PC-9 (cell line): Measurements from ENCODE around the gene RCOR1. TPM values are rescaled to one million over a fixed set of nuclear protein-coding genes. Genes with fewer than 3 reads are reported as not detected.

ENCODE experiments used
- BruUV-seq: library from RNA; stranded (reverse); fragments of 400-500 nt; replicated peaks from 2 replicates; lab custom pipeline; 2021; lab: Mats Ljungman, UMichigan
- CTCF ChIA-PET: fragments of 300-600 bp; sonication (Branson Sonifier 250); formaldehyde crosslinking; loops from one replicate; lab custom pipeline; 2022; ENCODE audit warnings: antibody characterized with exemption; lab: Charles Lee
- POLR2A ChIA-PET: fragments of 300-600 bp; sonication (Branson Sonifier 250); formaldehyde crosslinking; loops from one replicate; lab custom pipeline; 2022; ENCODE audit warnings: antibody characterized with exemption; ENCODE audit not compliant: unreplicated experiment; lab: Charles Lee
- DNase-seq, 2 experiments: peaks; one replicate each; pipeline versions ENCODE4 v3.0.0 to v3.0.0-alpha.2; 2015 to 2022; ENCODE audit warnings: mixed read lengths in 1 of 2
- H2AFZ ChIP-seq: fragments of 200-600 bp; sonication (generic); 2 replicates; pipeline ENCODE4 v1.8.1; 2017; ENCODE audit warnings: antibody characterized with exemption
- H3F3A ChIP-seq: fragments of 200-600 bp; sonication (generic); 2 replicates; pipeline ENCODE4 v1.8.1; 2017; ENCODE audit warnings: antibody characterized with exemption, mild to moderate bottlenecking, low read depth; ENCODE audit not compliant: insufficient read depth
- H3K27ac ChIP-seq: fragments of 200-600 bp; sonication (generic); 2 replicates; pipeline ENCODE4 v1.6.1; 2016; ENCODE audit warnings: mixed run types
- H3K27me3 ChIP-seq: fragments of 200-600 bp; sonication (generic); 2 replicates; pipeline ENCODE4 v1.6.1; 2016; ENCODE audit warnings: low read depth, mixed run types; ENCODE audit not compliant: insufficient read depth
- H3K36me3 ChIP-seq: fragments of 200-600 bp; sonication (generic); 2 replicates; pipeline ENCODE4 v1.6.1; 2016; ENCODE audit warnings: low read depth, mixed run types
- H3K4me1 ChIP-seq: fragments of 200-600 bp; sonication (generic); replicated peaks from 2 replicates; pipeline ENCODE4 v1.6.1; 2016; ENCODE audit warnings: mixed run types; ENCODE audit not compliant: insufficient read depth
- H3K4me2 ChIP-seq: fragments of 200-600 bp; sonication (generic); 2 replicates; pipeline ENCODE4 v1.6.1; 2017; ENCODE audit warnings: mixed run types
- H3K4me3 ChIP-seq: fragments of 200-600 bp; sonication (generic); 2 replicates; pipeline ENCODE4 v1.6.1; 2016; ENCODE audit warnings: mixed run types
- H3K79me2 ChIP-seq: fragments of 200-600 bp; sonication (generic); 2 replicates; pipeline ENCODE4 v1.6.1; 2017; ENCODE audit warnings: low read depth, mixed run types
- H3K9me2 ChIP-seq: fragments of 200-600 bp; sonication (generic); 2 replicates; pipeline ENCODE4 v1.8.1; 2017; ENCODE audit warnings: mild to moderate bottlenecking; ENCODE audit not compliant: insufficient read depth
- H3K9me3 ChIP-seq: fragments of 200-600 bp; sonication (generic); 2 replicates; pipeline ENCODE4 v1.8.1; 2016; ENCODE audit warnings: low read depth; ENCODE audit not compliant: insufficient read depth
- H4K20me1 ChIP-seq: fragments of 200-600 bp; sonication (generic); 2 replicates; pipeline ENCODE4 v1.8.1; 2017; ENCODE audit not compliant: insufficient read depth
- CTCF ChIP-seq: fragments of 200-600 bp; sonication (generic); conservative IDR thresholded peaks from 2 replicates; pipeline ENCODE4 v1.6.1; 2017; ENCODE audit warnings: mixed run types, antibody characterized with exemption, mild to moderate bottlenecking, moderate library complexity
- EZH2 ChIP-seq: fragments of 200-600 bp; sonication (generic); IDR thresholded peaks from 2 replicates; pipeline ENCODE4 v1.8.0; 2017; ENCODE audit warnings: antibody characterized with exemption, low read depth
- intact Hi-C: fragments of 100-400 bp; cut with micrococcal nuclease; formaldehyde crosslinking; loops from one replicate; pipeline ENCODE4 v1.10.0; 2022; ENCODE audit not compliant: unreplicated experiment
- total RNA-seq: library from RNA; stranded (reverse); gene quantifications from 2 replicates; pipeline ENCODE4 v1.2.3, GENCODE V29; 2021

RCOR1 gene
- total RNA-seq, 1 experiment from 2014 or later: 67.2 TPM

- Histone ChIP-seq H3F3A (peaks cover 72% of the 10 kb centered on the region), H3K9me2 (no peaks in the 10 kb centered on the region), H2AFZ (no peak overlapping the region), H3K4me2 (0 out of 2 replicates have a peak overlapping the region, but pooled peaks have one; percentile 2), H3K27me3 (no peaks in the 10 kb centered on the region), H3K4me3 (no peak overlapping the region), H3K79me2 (peaks cover 92% of the 10 kb centered on the region), H4K20me1 (peaks cover 40% of the 10 kb centered on the region), H3K36me3 (no peaks in the 10 kb centered on the region; the same call in 1 of the 2 replicates), H3K27ac (no peak overlapping the region), H3K9me3 (no peaks in the 10 kb centered on the region), H3K4me1 (peaks cover 26% of the 10 kb centered on the region)
- no peak for DNase-seq
- ChIA-PET POLR2A (no interaction called here), CTCF (interaction anchor here (1.3 to 3.1 kb wide), 2 partner anchors 10 to 168 kb away, joined by 3 to 27 read pairs; no protein-coding TSS in a partner anchor)
- intact Hi-C loops: loop anchor here (5.0 to 10.0 kb wide), 5 partner anchors 258 to 1028 kb away; no protein-coding TSS in a partner anchor
- TF ChIP-seq EZH2: no peak
- no peak for TF ChIP-seq CTCF
- BruUV-seq: no TSS peak
Measured at GRCh38 chr14:102692334-102692733, 99.9 kb downstream of the RCOR1 start.

GRCh38 chr14:102693006-102693755 is 100.7 kb downstream of the RCOR1 start:
- peaks cover 64% of the 10 kb centered on the region for H3F3A ChIP-seq
- intact Hi-C loops: loop anchor here (5.0 to 10.0 kb wide), 5 partner anchors 258 to 1028 kb away; no protein-coding TSS in a partner anchor

More at GRCh38 chr14:102693006-102693755, 100.7 kb downstream of the RCOR1 start:
- Histone ChIP-seq H3K9me2 (no peaks in the 10 kb centered on the region), H3K79me2 (peaks cover 92% of the 10 kb centered on the region), H3K27me3 (no peaks in the 10 kb centered on the region), H3K4me1 (peaks cover 26% of the 10 kb centered on the region), H3K4me3 (no peak overlapping the region), H3K4me2 (no peak overlapping the region), H3K9me3 (no peaks in the 10 kb centered on the region), H3K36me3 (no peaks in the 10 kb centered on the region; the same call in 1 of the 2 replicates), H2AFZ (no peak overlapping the region), H3K27ac (no peak overlapping the region), H4K20me1 (peaks cover 43% of the 10 kb centered on the region)
- ChIA-PET POLR2A (interaction anchor here (0.5 to 0.6 kb wide), 5 partner anchors 19 to 847 kb away, joined by 3 to 12 read pairs (median 3); no protein-coding TSS in a partner anchor), CTCF (interaction anchor here (0.5 to 3.1 kb wide), 12 partner anchors 9 to 868 kb away, joined by 3 to 27 read pairs (median 4); no protein-coding TSS in a partner anchor)
- no peak for DNase-seq
- BruUV-seq: no TSS peak
- TF ChIP-seq CTCF (no peak), EZH2 (no peak)
